HG03460 (cell line): ENCODE data around the gene SNX30.

Source experiments
- ATAC-seq: cut with Tn5 transposase; IDR thresholded peaks from one replicate; pipeline ENCODE4 v1.9.1; 2021; ENCODE audit not compliant: unreplicated experiment

The SNX30 gene

DNA sequence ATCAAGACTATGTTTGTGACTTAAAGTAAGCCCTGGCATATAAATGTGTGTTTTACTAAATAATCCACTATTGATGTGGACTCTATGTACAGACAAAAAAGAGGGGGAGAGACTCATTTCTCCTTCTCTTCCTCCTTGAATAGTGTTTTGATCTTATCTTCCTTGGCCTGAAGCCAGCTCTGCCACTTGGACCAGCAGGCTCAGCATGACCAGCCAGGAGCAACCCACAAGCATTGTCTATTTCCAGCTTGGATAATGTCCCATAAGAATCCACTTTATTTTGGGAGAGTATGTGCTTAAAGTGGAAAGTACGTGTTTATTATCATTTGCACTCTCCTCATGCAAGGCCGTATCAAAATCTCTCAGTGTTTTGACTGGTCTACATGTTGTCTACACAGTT lies 164.0 kb downstream of the SNX30 start:
- ATAC-seq, result no peak

DNA sequence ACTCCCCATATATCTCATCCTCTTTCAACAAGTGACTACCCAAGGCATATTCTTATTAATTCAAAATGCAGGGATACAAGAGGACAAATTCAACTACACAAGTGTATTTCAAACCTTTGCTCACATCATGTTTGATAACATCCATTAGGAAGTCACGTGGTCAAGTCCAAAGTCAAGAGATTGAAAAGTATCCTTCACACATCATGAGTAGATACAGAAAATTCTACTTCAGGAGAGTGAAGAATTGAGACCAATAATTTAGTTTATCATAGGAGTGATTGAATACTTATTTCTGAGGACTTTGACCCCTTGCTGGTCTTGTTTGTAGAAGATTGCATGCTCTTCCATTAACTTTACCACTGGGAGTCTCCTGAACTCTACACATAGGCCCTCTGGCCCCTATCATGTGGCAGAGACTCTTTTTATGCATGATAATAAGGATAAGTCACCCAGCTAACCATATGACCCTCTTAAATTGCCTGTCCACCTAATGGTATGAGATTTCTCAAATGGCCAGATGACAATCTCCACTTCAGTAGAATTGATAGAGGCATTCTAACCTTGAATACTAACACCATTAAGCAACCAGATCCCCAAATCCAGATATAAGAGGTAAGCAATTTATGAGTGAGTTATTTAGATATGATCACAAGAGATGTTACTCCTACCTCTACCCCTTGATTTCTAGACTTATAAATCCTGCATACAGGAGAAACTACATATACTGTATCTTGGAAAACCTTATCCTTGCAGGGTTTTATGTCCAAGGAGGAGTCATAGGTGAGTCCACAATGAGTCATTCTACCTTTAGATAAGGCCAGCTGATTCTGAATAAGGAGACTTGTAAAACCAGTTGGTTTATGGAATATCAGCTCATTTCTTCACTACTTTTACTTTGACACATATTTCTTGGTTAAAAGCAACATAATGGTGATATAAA lies 166.8 kb downstream of the SNX30 start:
- no peak for ATAC-seq

DNA sequence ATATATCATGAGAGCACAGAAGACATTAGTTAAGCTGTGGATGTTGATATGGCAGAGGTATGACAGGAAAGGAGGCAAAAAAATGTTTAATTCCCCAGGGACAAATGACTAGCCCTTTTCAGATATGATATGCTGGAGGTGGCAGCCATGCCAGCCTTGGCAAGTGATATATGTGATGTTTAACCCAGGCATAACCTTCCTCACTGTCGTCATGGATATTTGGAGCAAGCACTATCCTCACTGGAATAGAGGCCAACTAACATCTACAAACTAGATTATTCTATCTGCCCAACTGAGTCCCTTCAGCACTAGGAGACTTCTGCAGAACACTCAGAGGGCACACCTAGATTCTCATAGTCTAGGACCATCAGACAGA lies 167.4 kb downstream of the SNX30 start:
- ATAC-seq, result no peak

- no peak for ATAC-seq
Observed at GRCh38 chr9:112921549-112921948, 171.0 kb downstream of the SNX30 start.
